ENCODE results near the gene TEX12.
"Not testable (repeated sequence)": the region's sequence is repeated elsewhere in the genome, so short reads cannot be mapped to it uniquely, and the experiment has no call there.

Gene TEX12, protein sequence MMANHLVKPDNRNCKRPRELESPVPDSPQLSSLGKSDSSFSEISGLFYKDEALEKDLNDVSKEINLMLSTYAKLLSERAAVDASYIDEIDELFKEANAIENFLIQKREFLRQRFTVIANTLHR

DNA sequence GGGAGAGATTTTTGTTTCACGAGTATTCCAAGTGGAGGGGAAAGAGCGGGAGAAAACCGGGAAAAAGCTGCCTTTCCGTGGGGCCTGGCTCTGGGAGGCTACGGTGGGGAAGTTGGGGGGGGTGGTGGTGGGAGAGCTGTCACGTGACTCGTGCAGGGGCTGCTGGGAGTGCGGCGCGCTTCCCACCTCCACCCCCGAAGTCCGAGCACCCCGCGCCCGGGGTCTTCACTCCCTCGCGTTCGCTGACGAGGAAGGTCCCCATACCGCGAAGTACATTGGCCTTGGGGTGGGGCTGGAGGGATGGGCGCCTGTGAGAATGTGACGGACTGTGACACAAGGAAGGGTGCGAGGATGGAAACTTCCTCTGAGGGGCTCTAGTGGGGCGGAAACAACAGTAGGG, at the start of gene TEX12:
Gene TEX12 (plus strand): TSS at position 228 of the 400 bp plus-strand sequence. CDS start 1,897 bp downstream, outside the sequence.
- no peak for DNase-seq

DNA sequence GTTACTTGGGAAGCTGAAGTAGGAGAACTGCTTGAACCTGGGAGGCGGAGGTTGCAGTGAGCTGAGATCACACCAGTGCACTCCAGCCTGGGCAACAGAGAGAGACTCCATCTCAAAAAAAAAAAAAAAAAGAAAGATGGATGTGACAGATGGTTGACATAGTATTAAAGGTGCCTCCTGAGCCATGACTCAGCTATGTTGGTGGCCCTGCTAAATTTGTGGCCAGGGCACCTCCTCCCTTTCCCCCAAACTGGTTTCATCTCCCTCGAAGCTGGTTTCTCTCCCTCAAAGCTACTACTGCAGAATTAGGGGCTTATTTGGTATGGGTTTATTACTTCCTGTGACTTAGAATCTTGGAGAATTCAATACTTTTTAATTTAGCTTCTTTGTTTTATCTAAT, 49.0 kb upstream of the TEX12 start:
- no peak for DNase-seq

DNA sequence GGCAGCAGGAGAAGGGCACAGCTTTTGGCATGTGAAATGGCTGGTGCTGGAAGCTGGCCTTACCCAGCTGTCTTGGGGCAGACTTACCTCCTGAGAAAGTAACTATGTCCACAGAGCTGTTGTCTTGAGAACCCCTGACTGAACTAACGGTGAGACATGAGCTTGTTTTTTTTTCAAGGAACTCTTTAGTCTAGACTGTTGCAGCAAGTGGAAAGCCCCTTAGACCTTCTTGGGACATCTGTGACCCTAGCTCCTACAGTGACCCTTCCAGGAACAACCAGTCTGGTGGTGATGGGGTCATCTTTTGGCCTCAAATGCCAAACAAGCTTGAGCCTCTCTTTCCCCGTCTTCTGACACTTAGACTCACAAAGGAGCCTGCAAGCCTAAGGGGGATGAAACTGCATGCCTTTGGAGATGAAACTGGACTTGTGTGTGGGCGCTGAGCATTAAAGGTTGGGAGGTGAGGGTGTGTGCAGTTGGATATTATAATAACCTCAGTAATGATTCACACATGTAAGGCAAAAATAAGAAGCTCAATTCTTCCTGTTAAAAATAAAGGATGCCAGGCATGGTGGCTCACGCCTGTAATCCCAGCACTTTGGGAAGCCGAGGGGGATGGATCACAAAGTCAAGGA, 45.1 kb upstream of the TEX12 start:
- no peak for DNase-seq

DNA sequence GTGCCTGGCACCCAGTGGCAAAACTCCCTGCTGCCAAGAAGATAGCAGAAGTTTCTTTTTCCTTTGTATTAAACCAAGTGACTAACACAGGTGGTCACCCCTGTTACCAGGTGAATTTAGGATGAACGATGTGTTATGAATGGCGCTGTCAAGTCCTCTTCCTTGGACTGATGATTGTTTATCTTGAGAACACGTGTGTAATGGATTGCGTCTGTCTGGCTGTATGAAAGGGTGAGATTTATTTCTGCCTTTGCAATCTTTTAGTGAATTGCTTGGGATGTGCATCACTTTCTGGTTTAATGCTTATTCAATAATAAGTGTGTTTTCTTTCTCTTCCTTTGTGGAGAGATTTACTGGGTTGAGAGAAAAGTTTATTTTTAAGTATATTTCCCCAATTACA, 44.0 kb upstream of the TEX12 start:
- no peak for DNase-seq

DNA sequence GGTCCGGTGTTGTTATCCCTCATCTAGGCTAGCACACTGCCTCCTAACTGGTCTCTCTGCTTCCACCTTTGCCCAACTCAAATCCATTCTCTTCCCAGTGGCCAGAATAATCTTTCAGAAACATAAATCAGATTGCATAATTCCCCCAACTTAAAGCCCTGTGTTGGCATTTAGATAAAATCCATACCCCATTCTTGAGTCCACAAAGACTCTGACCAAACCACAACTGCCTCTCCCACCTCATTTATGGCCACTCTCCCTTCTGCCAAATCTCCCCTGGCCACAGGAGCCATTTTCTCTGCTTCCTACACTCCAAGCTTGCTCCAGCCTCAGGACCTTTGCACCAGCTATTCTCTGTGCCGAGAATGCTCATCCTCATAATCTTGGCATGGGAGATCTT, 40.1 kb upstream of the TEX12 start:
- DNase-seq = no peak

DNA sequence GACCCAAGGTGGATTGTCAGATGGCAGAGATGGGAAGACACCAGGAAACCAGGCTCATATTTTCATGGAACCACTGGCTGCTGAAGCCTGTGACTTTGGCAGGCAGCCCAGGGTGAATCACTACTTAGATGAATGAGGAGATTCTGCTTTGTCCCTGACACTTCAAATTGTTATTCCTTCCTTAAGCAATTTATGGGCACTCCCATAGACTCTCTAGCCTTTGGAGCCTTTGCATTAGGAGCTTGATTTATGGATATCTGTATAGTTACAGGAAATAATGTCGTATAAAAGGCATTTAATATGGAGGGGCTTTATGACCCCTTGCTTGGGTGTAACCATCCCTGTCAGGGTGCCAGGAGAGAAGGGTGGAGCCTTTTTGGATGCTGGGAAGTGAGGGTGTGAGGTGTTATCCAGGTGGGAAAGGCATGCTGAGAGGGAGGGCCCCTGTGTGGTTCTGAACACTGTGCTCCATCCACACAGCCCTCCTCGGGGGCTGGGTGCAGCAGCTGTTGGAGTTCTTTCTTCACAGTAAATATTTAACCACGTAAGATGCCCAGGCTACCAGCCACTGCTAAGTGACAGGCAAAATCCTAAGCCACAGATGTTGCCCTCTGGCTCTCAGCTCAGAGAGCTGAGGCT, 38.6 kb upstream of the TEX12 start:
- no peak for DNase-seq

DNA sequence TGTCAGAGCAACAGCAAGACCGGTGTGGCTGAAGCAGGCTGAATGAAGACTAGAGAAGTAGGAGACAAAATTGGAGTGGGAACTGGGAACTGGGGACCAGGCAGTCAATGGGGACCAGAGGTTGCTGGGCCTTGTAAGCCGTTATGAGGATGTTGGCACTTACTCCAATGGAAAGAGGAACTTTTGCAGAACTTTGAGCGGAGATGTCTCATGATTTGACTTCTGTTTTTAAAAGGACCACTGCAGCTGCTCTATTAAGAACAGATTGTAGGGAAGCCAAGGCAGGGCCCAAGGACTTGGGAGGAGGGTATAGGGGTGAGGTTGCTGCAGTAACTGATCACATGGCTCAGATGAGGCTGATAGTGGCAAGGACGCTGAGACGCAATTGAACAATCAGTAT, 37.5 kb upstream of the TEX12 start:
- no peak for DNase-seq

DNA sequence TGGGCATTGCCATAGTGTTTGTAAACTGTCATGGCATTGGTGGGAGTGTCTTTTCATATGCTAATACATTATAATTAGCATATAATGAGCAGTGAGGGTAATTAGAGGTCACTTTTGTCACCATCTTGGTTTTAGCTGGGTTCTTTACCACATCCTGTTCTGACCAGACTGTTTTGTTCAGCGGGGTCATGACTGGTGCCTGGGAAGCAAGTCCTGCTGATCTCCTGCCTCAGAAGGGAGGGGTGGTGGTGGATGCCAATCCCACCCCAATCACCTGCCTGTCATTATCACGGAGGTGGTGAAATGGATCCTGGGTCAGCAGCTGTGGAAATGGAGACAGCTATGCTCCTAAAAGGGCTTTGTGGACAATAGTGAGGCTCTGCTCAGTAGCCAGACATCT, 34.4 kb upstream of the TEX12 start:
- DNase-seq = no peak

DNA sequence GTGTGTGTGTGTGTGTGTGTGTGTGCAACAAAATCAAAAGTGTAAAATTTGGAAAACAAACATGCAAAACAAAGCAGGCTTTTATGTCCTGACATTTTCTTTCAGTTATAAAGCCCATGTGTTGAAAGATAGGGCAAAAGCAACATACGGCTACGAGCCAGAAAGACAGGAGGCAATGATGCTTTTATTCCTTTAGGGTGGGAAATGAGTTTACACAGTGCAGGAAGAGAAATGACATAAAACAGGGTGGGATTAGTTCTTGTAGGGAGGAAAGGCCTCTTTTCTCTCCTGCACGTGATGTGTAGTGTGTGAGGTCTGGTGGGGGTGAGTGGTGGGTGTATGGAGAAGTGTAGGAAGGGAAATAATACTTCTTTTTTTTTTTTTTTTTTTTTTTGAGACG, 32.7 kb upstream of the TEX12 start:
- no peak for DNase-seq

DNA sequence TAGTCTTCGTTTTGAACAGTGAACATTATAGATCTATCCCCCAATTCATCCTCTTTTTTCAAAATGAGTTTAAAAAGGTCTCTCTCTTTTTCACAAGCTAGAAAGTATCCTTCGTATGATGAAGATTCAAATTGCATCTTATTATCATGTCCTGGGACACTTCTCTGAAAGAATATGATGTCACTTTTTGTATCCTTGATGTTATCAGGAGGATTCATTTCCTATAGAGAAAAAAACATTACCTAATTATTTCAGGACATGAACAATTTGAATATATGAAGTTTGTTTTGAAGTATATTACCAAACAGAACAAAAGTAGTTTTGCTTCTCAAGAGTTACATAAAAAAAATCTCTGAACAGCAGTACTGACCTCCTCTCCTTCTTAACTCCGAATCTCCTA, 23.6 kb upstream of the TEX12 start:
- no peak for DNase-seq

DNA sequence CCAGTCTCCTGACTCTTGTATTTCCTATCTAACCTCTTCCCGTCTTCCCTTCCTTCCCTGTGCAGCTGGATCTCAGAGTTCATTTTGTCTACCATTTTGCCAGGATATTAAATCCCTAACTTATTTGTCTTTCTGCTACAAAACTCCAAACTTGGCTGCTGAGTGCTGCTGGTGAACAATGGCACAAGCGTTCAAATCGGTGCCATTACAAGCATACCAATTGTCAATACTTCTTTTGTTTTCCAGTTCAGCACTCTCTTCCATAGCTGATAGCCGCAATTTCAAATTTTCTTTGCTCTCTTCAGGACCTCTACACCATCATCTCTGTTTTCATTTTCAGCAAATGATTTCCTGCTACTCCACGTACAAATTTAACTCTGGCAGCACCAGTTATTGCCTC, 16.7 kb upstream of the TEX12 start:
- DNase-seq = no peak

DNA sequence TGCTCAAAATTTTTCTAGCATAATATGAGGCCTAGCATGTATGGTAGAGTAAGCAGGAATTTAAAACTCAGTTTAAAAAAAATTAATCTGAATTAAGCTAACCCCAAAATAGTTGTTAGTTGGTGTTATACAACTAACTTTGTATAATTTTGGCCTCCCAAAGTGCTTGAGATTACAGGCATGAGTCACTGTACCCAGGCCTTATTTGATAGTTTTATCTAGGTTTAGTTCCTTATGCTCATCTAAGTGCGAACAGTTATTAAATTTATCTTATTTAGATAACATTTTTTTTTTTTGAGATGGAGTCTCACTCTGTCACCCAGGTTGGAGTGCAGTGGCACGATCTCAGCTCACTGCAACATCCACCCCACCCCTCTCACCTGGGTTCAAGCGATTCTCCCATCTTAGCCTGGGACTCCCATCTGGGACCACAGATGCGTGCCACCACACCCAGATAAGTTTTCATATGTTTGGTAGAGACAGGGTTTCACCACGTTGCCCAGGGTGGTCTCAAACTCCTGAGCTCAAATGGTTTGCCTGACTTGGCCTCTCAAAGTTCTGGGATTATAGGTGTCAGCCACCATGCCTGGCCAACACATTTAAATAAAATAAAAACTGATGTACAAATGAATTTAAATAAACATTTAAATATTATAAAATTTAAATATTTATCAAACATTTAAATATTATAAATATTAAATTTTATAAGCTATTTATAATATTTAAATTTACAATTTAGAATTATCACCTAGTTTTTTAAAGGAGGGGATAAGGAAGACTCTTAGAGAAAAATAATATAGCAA, 10.8 kb upstream of the TEX12 start:
- DNase-seq = no peak

DNA sequence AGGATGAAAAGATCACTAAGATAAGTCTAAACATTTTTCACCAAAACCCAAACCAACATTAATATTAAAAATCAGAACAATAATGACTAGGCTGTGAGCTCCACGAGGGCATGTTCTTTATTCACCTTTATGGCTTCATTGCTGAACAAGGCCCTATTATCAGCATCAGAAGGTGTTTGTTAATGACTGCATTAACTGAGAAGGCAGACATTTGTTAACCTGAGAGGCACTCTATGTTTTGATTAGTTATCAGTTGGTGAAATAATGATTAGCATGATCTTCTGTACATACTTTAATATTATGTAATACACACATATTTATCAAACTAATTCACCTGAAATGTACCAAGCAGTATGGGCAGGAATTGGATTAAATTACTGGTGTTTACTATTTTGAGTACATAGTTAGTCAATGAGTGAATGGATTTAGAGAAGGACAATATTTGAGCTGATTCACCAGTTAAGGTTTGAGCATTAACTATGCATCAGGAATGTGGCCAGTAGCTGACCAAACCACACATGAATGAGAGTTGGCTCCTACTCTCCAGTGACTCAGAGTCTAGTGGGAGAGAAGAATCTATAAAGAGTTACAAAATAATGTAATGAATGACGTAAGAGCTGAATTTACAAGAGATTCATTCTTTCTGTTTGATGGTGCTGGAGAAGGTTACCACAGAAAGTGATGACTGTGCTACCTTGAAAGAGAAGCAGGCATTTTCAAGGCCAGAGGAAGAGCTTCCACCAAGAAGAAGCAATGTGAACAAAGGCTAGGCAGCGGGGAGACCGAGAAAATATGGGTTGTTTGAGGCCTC, 10.0 kb upstream of the TEX12 start:
- no peak for DNase-seq

DNA sequence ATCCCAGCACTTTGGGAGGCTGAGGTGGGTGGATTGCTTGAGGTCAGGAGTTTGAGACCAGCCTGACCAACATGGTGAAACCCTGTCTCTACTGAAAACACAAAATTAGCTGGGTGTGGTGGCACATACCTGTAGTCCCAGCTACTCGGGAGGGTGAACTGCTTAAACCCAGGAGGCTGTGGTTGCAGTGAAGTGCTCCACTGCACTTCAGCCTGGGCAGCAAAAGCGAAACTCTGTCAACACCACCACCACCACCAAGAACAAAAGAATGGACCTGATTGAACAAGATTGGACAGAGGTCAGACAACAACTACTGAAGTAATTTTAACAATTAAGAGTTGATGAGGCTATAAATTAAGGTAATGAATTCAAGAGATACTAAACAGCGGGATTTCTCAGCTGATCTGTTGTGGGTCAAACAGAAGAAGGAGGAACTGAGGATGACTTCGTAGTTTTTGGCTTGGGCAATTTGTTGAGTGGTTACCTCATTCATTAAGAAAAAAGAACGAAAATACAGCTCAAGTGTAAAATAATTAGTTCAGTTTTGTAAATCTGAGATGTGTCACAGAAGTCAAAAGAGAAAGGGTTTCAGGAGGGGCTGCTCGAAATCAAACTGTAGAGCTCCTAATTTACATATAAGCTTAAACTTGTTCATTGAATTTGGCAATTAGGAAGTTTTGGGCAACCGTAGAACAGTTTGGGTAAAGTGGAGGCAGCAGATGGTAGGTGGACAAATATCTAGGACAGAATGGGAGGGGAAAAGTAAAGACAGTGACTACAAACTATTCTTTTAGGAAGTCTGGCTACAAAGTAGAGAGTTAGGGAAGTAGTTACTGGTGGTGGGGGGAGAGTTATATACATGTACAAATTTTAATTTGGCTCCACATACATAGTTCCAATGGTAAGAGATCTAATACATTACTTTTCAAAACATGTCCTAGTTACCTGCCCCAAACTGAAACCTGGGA, 7.8 kb upstream of the TEX12 start:
- DNase-seq = no peak

DNA sequence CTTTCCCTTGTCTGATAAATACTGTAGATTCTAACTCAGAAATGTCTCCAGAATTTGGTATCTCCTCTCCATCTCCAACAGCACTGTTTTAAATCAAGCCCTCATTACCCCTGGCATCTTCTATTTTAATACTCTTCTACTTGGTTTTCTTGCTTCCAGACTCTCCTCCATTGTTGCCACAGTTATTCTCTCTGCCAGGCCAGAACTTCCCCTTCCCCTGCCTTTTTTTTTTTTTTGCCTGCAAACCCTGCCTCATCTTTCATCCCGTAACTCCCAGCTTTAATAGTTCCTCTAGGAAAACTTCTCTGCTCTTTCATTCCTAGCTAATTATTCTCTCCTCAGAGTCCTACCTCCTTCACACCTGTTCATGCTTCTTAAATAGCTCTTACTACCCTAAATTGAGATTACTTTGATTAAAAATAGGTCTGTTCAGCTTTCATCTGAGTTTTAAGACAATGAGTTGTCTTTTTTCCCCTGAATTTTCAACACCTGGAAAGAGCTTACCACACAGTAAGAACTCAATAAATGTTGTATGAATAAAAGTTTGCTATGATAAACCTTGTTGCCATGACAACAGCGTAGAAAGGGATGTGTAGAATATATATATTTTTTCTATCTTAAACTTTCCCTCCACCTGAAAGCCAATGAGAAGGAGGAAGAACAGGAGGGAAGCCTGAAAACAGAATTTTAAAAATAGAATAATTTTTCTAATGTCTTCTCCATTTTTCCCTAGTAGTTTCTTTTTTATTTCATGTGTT, 6.9 kb upstream of the TEX12 start:
- no peak for DNase-seq

DNA sequence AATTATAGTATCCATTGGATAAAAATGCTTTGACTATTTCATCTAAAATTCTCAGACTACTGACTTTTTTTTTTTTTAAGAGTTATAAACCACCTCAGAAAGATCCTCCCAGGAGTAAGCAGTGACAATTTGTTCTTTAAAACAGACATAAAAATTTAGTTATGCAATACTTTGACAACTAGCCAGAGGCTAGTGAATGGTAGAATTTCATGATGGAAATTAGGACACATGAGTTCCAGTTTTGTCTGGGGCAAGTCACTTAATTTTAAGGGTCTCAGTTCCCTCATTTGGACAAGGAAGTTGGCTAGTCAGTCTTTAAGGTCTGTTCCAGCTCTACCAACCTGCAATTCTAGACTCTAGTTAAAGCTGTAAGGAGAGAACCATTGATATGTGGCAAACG, 6.2 kb upstream of the TEX12 start:
- DNase-seq = no peak

DNA sequence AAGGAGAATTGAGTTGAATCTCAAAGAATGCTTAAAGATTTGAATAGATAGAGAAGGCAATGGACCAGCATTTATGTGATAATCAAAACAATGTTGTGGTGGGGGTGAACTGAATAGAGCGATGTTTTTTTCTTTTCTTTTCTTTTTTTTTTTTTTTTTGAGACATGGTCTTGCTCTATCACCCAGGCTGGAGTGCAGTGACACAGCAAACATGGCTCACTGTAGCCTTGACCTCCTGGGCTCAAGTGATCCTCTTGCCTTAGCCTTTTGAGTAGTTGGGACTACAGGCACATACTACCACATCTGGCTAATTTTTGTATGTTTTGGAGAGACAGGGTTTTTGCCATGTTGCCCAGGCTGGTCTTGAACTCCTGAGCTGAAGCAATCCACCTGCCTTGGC, 5.0 kb upstream of the TEX12 start:
- DNase-seq = not testable (repeated sequence)

DNA sequence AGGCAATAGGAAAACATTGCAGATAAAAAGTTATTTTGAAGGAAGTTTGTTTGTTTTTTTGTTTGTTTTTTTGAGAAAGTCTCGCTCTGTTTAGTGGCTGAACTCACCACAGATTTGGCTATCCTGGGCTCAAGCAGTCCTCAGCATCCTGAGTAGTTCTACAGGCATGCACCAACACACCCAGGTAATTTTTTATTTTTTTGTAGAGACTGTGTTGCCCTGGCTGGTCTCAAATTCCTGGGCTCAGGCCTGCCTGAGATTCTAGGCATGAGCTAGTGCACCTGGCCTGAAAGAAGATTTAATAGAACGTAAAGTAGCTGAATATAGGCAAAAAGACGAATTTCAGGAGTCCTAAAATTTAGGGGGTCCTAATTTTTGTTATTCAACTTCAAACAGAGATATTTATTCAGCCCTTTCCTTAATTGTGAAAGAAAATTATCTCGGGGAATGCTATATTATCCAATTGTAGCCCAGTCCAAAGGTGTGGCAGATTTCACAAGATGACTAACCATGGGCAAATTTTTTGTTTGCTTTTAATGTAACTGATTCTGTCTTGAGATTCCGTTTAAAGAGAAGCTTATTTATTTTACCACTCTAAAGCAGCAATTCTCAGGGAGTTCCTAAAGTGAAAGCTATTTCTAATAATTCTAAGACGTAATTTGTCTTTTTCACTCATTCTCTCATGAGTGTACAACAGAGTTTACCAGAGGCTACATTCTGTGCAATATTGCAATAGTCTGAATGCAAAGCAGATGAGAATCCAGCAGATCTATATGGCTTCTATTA, 4.2 kb upstream of the TEX12 start:
- DNase-seq = no peak

DNA sequence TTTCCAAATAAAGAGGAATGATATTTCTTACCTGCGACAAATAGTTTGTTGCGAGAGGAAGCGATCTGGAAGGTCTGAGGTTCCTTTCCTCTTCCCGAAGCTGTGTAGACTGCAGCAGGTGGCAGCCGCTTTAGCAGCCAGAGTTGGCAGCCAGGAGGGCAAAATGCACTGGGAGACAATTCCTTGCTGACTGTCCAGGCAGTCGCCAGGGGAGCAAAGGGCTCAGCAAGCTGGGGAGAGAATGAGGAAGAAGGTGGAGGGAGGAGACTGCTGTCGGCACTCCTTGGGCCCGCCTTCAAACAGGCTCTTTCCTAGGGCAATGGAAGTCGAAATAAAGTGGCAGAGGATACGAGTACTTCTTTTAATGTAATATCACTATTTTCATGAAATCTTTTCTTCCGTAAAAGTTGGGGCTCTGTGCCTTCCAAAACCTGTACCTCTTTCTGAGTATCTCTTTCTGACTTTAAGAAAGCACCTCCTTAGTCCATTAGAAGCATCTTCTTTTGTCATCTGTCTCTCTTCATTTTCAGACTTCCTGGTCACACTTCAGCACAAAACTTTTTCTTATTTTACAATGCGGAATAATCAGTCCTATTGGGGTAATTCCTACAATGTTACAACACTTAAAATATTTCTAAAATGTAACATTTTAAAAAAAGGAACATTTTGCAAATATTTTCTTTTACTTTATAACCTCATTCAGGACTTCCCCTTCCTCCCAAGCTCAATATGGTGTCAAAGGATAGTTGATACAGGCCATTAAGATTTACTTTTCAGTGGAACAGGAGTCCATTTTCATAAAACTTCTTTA, 3.1 kb upstream of the TEX12 start, which contains the start of gene IL18:
Gene IL18 (minus strand): TSS at position 220 of the 811 bp plus-strand sequence. CDS start 9,041 bp downstream, outside the sequence.
- DNase-seq = no peak

Data from NCI-H1436 (cell line).